ENCODE results near the gene RBM26.

The RBM26 gene

GRCh38 chr13:79398915-79399314 lies 7.1 kb downstream of the RBM26 start:
- TF ChIP-seq CREB1 (IDR thresholded peaks at IDR 0.05; ENCODE audit: low read depth), result no peak
- no peak for TF ChIP-seq USF1 (IDR thresholded peaks at IDR 0.05)
- TF ChIP-seq TEAD4 (IDR thresholded peaks at IDR 0.05), result no peak
- TF ChIP-seq ZBTB7A (IDR thresholded peaks at IDR 0.05; ENCODE audit: low read depth), result no peak
- no peak for TF ChIP-seq TCF12 (IDR thresholded peaks at IDR 0.05; ENCODE audit: low read depth)
- no peak for TF ChIP-seq TAF1 (IDR thresholded peaks at IDR 0.05; ENCODE audit: low read depth)
- TF ChIP-seq NFIC (IDR thresholded peaks at IDR 0.05), result no peak
- TF ChIP-seq REST (IDR thresholded peaks at IDR 0.05; ENCODE audit: low read depth), result no peak
- no peak for TF ChIP-seq FOXM1 (IDR thresholded peaks at IDR 0.05; ENCODE audit: borderline replicate concordance, low read depth)
- no peak for TF ChIP-seq YY1 (IDR thresholded peaks at IDR 0.05; ENCODE audit: low read depth)
- no peak for TF ChIP-seq EP300 (IDR thresholded peaks at IDR 0.05; ENCODE audit: borderline replicate concordance)

- TF ChIP-seq FOXM1 (IDR thresholded peaks at IDR 0.05; ENCODE audit: borderline replicate concordance, low read depth), result no peak
- TF ChIP-seq CEBPB (IDR thresholded peaks at IDR 0.05), result no peak
- no peak for TF ChIP-seq NFIC (IDR thresholded peaks at IDR 0.05)
- no peak for TF ChIP-seq REST (IDR thresholded peaks at IDR 0.05; ENCODE audit: low read depth)
- TF ChIP-seq CREB1 (IDR thresholded peaks at IDR 0.05; ENCODE audit: low read depth), result no peak
- TF ChIP-seq TAF1 (IDR thresholded peaks at IDR 0.05; ENCODE audit: low read depth), result no peak
- TF ChIP-seq TEAD4 (IDR thresholded peaks at IDR 0.05), result no peak
- no peak for TF ChIP-seq YY1 (IDR thresholded peaks at IDR 0.05; ENCODE audit: low read depth)
- no peak for TF ChIP-seq EP300 (IDR thresholded peaks at IDR 0.05; ENCODE audit: borderline replicate concordance)
These were observed 7.9 kb downstream of the RBM26 start for GRCh38 chr13:79398127-79398526.

- TF ChIP-seq TCF12 (IDR thresholded peaks at IDR 0.05; ENCODE audit: low read depth), result no peak
These were observed 10.2 kb downstream of the RBM26 start for GRCh38 chr13:79395881-79396280.

- TF ChIP-seq REST (IDR thresholded peaks at IDR 0.05; ENCODE audit: low read depth), result no peak
- TF ChIP-seq MAX (IDR thresholded peaks at IDR 0.05), result no peak
- TF ChIP-seq USF1 (IDR thresholded peaks at IDR 0.05), result no peak
- TF ChIP-seq TEAD4 (IDR thresholded peaks at IDR 0.05), result no peak
- no peak for TF ChIP-seq TAF1 (IDR thresholded peaks at IDR 0.05; ENCODE audit: low read depth)
- TF ChIP-seq FOXM1 (IDR thresholded peaks at IDR 0.05; ENCODE audit: borderline replicate concordance, low read depth), result no peak
- TF ChIP-seq NFIC (IDR thresholded peaks at IDR 0.05), result no peak; the same call in 1 of the 2 replicates
- TF ChIP-seq CREB1 (IDR thresholded peaks at IDR 0.05; ENCODE audit: low read depth), result no peak
- TF ChIP-seq RAD21 (IDR thresholded peaks at IDR 0.05; ENCODE audit: low read depth), result no peak
- no peak for TF ChIP-seq TCF12 (IDR thresholded peaks at IDR 0.05; ENCODE audit: low read depth)
- TF ChIP-seq EGR1 (IDR thresholded peaks at IDR 0.05), result no peak
- TF ChIP-seq CEBPB (IDR thresholded peaks at IDR 0.05), result no peak
- no peak for TF ChIP-seq YY1 (IDR thresholded peaks at IDR 0.05; ENCODE audit: low read depth)
- TF ChIP-seq ZBTB7A (IDR thresholded peaks at IDR 0.05; ENCODE audit: low read depth), result no peak
- no peak for TF ChIP-seq EP300 (IDR thresholded peaks at IDR 0.05; ENCODE audit: borderline replicate concordance)
These were observed 12.3 kb downstream of the RBM26 start for GRCh38 chr13:79393564-79394249.
